MM.1S (cell line): ENCODE measurements around the gene FAM20C.

Experiments
- DNase-seq: peaks from one replicate; pipeline ENCODE4 v3.0.0-alpha.2; 2015
- H2AFZ ChIP-seq: fragments of 300-600 bp; sonication (generic); 2 replicates; pipeline ENCODE4 v1.6.0; 2016; ENCODE audit warnings: antibody characterized with exemption, low read length
- H3F3A ChIP-seq: fragments of 300-600 bp; sonication (generic); 2 replicates; pipeline ENCODE4 v1.6.1; 2016; ENCODE audit warnings: mild to moderate bottlenecking, antibody characterized with exemption, low read length, moderate library complexity, mixed read lengths; ENCODE audit not compliant: insufficient read depth
- H3K27ac ChIP-seq: fragments of 300-600 bp; sonication (generic); 2 replicates; pipeline ENCODE4 v1.5.1; 2016; ENCODE audit warnings: mild to moderate bottlenecking, low read length
- H3K27me3 ChIP-seq: fragments of 300-600 bp; sonication (generic); replicated peaks from 2 replicates; pipeline ENCODE4 v1.6.0; 2016; ENCODE audit warnings: low read length; ENCODE audit not compliant: insufficient read depth
- H3K36me3 ChIP-seq: fragments of 300-600 bp; sonication (generic); replicated peaks from 2 replicates; pipeline ENCODE4 v1.6.1; 2016; ENCODE audit warnings: mild to moderate bottlenecking, low read length, mixed read lengths; ENCODE audit not compliant: insufficient read depth
- H3K4me1 ChIP-seq: fragments of 300-600 bp; sonication (generic); 2 replicates; pipeline ENCODE4 v1.6.1; 2016; ENCODE audit warnings: low read length, mixed read lengths
- H3K4me2 ChIP-seq: fragments of 300-600 bp; sonication (generic); 2 replicates; pipeline ENCODE4 v1.6.0; 2016; ENCODE audit warnings: low read depth, low read length
- H3K4me3 ChIP-seq: fragments of 300-600 bp; sonication (generic); 2 replicates; pipeline ENCODE4 v1.5.1; 2016; ENCODE audit warnings: low read length, mixed read lengths
- H3K79me2 ChIP-seq: fragments of 300-600 bp; sonication (generic); 2 replicates; pipeline ENCODE4 v1.6.1; 2016; ENCODE audit warnings: mixed run types, low read length, mixed read lengths
- H3K9ac ChIP-seq: fragments of 300-600 bp; sonication (generic); 2 replicates; pipeline ENCODE4 v1.6.1; 2016; ENCODE audit warnings: low read length, mixed read lengths
- H3K9me2 ChIP-seq: fragments of 300-600 bp; sonication (generic); replicated peaks from 2 replicates; pipeline ENCODE4 v1.6.1; 2016; ENCODE audit warnings: mild to moderate bottlenecking, low read length, mixed read lengths; ENCODE audit not compliant: insufficient read depth
- H3K9me3 ChIP-seq: fragments of 300-600 bp; sonication (generic); replicated peaks from 2 replicates; pipeline ENCODE4 v1.6.1; 2016; ENCODE audit warnings: mild to moderate bottlenecking, low read length, mixed read lengths; ENCODE audit not compliant: insufficient read depth
- H4K20me1 ChIP-seq: fragments of 300-600 bp; sonication (generic); 2 replicates; pipeline ENCODE4 v1.6.1; 2016; ENCODE audit warnings: mild to moderate bottlenecking, low read length, moderate library complexity, mixed read lengths; ENCODE audit not compliant: insufficient read depth
- EZH2 ChIP-seq: fragments of 300-600 bp; sonication (generic); optimal IDR thresholded peaks from 2 replicates; pipeline ENCODE3; 2017; ENCODE audit warnings: low read depth, mild to moderate bottlenecking, antibody characterized with exemption, low read length, mixed read lengths
- EZH2phosphoT487 ChIP-seq: fragments of 300-600 bp; sonication (generic); IDR thresholded peaks from 2 replicates; pipeline ENCODE4 v1.6.1; 2018; ENCODE audit warnings: antibody characterized with exemption, low read length
- TF ChIP-seq, protein P1 (sequence below): fragments of 300-600 bp; sonication (generic); IDR thresholded peaks from 2 replicates; pipeline ENCODE4 v1.5.1; 2016; ENCODE audit warnings: antibody characterized with exemption, low read length, mixed read lengths

FAM20C gene

DNA sequence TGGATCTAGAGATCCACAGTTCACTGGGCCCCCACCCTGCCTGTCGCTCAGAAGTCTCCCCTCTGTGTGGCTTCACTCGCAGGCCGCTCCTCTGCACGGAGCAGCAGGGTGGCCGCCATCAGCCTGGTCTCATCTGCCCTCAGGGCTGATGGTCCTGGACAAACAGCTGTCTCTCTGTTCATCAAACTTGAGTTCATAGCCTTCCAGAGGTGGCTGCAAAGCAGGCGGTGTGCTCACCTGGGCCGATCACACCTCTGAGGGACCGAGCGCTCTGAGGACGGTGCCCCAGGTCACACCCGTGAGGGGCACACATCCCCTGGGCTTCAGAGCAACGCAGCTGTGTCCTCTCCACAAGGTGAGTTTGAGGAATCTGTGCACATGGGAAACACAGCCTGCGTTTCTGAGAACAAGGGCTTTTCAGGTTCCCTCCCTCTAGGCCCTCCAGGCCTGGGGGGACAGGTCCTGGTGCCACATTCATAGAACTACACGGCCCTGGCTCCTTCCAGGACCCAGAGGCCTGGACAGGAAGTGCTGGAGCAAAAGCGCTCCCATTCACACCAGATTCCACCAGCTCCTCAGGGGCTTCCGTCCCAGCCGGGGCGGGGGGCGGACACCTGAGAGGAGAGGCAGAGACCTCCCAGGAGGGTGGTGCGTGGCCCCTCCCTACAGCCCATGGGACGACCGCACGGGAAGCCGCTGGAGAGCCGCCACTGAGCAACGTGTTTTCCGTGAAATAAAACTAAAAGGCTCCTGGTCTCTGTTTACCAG is 31.2 kb upstream of the FAM20C start:
- TF ChIP-seq EZH2phosphoT487 (no peak), EZH2 (no peak)
- TF ChIP-seq, protein P1, sequence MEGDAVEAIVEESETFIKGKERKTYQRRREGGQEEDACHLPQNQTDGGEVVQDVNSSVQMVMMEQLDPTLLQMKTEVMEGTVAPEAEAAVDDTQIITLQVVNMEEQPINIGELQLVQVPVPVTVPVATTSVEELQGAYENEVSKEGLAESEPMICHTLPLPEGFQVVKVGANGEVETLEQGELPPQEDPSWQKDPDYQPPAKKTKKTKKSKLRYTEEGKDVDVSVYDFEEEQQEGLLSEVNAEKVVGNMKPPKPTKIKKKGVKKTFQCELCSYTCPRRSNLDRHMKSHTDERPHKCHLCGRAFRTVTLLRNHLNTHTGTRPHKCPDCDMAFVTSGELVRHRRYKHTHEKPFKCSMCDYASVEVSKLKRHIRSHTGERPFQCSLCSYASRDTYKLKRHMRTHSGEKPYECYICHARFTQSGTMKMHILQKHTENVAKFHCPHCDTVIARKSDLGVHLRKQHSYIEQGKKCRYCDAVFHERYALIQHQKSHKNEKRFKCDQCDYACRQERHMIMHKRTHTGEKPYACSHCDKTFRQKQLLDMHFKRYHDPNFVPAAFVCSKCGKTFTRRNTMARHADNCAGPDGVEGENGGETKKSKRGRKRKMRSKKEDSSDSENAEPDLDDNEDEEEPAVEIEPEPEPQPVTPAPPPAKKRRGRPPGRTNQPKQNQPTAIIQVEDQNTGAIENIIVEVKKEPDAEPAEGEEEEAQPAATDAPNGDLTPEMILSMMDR = no peak
- no peaks in the 10 kb centered on the region for H3K79me2 ChIP-seq
- no peak overlapping the region for H3K9ac ChIP-seq
- no peaks in the 10 kb centered on the region; the same call in 1 of the 2 replicates for H3K27me3 ChIP-seq
- H4K20me1 ChIP-seq = no peaks in the 10 kb centered on the region
- no peak for DNase-seq
- no peak overlapping the region for H2AFZ ChIP-seq
- H3K9me2 ChIP-seq = no peaks in the 10 kb centered on the region
- no peaks in the 10 kb centered on the region for H3K4me1 ChIP-seq
- H3K9me3 ChIP-seq = no peaks in the 10 kb centered on the region
- no peak overlapping the region for H3K4me3 ChIP-seq
- no peaks in the 10 kb centered on the region for H3K36me3 ChIP-seq
- no peak overlapping the region for H3K4me2 ChIP-seq
- H3F3A ChIP-seq = no peaks in the 10 kb centered on the region
- no peak overlapping the region for H3K27ac ChIP-seq

DNA sequence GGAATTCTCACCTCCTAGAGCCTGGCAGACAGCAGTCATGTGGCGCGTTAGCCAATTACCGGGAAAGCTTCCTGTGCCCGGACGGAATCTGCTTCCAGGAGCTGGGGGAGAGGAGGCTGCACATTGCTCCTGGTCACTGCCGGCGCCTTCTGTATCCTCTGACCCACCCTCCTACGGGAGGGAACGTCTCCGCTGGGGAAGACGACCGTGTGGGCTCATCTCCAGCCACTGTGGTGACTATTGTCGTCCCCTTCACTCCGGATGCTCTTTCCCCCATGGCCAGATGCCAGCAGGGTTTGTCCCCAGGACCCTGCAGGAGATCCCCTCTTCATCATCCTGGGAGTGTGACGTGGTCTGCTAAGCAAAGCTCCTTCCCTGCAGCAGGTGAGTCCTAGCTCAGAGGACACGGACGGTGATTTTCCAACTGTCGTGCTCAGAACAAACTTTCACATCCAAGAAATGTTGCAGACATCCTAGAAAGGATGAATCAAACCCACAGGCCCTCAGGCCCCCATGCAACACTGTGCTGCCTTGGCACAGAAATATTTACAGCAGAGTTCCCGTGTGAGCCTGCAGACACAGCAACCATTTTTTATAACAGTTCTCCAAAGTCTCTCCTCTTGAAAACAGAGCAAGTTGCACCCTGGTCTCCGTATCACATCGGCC is 29.6 kb upstream of the FAM20C start:
- no peak overlapping the region for H3K27ac ChIP-seq
- H4K20me1 ChIP-seq = no peaks in the 10 kb centered on the region
- no peaks in the 10 kb centered on the region for H3K79me2 ChIP-seq
- no peaks in the 10 kb centered on the region; the same call in 1 of the 2 replicates for H3K27me3 ChIP-seq
- H3K4me3 ChIP-seq = no peak overlapping the region
- TF ChIP-seq EZH2phosphoT487 (no peak), EZH2 (no peak)
- TF ChIP-seq, protein P1 = no peak
- H3K4me2 ChIP-seq = no peak overlapping the region
- H3K9ac ChIP-seq = no peak overlapping the region
- no peaks in the 10 kb centered on the region for H3F3A ChIP-seq
- H2AFZ ChIP-seq = no peak overlapping the region
- H3K36me3 ChIP-seq = no peaks in the 10 kb centered on the region
- H3K4me1 ChIP-seq = no peaks in the 10 kb centered on the region
- H3K9me2 ChIP-seq = no peaks in the 10 kb centered on the region
- no peaks in the 10 kb centered on the region for H3K9me3 ChIP-seq
- DNase-seq = no peak

DNA sequence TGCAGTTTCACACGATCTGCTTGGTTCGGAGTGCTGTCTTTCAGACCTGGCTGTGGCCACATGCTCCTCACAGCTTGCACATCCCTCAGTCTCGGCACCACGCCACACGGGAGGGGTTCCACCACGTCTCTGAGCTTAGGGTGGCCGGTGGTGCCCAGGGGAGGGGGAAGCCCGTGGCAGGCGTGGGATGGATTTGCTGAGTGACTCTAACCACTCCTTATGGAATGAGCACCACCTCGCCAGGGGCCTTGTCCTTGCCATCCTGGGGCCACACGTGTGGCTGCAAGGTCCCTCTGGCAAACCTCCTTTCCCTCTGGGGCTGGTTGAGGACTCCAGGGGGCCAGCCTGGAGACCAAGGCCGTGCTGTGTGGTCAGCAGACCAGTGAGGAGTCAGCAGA is 29.1 kb upstream of the FAM20C start:
- Histone ChIP-seq H3K79me2 (no peaks in the 10 kb centered on the region), H3K4me1 (no peaks in the 10 kb centered on the region), H3K9me3 (no peaks in the 10 kb centered on the region), H2AFZ (no peak overlapping the region), H4K20me1 (no peaks in the 10 kb centered on the region), H3K27ac (no peak overlapping the region), H3K9me2 (no peaks in the 10 kb centered on the region), H3K36me3 (no peaks in the 10 kb centered on the region), H3K4me3 (no peak overlapping the region), H3K27me3 (no peaks in the 10 kb centered on the region; the same call in 1 of the 2 replicates), H3K9ac (no peak overlapping the region), H3K4me2 (no peak overlapping the region), H3F3A (no peaks in the 10 kb centered on the region)
- no peak for TF ChIP-seq EZH2phosphoT487
- no peak for TF ChIP-seq EZH2
- TF ChIP-seq, protein P1 = no peak
- DNase-seq = no peak
